HG03060 (cell line): Measurements from ENCODE around the gene SPRED2.
A peak's percentile ranks its signal among the peaks of the same experiment; 100 is the strongest.

Source experiments
- ATAC-seq: cut with Tn5 transposase; IDR thresholded peaks from one replicate; pipeline ENCODE4 v1.9.1; 2021; ENCODE audit warnings: low read depth, moderate number of reproducible peaks; ENCODE audit not compliant: unreplicated experiment

Gene SPRED2

DNA sequence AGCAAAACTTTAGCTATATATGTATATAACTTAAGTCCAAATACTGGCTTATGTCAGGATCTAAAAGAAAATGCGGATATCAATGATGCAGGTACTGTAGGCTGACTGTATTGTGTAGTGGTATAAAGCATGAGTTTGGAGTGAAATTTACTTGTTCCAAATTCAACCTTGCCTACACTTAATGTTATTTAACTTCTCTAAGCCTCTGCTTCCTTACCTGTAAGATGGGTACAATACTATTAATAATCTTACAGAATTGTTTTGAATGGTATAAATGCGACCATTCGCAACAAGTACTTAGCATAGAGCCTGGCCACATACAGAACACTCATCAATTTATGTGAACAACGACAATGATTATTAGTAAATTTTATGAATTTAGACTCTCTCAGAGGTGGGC lies 62.4 kb downstream of the SPRED2 start:
- no peak for ATAC-seq

DNA sequence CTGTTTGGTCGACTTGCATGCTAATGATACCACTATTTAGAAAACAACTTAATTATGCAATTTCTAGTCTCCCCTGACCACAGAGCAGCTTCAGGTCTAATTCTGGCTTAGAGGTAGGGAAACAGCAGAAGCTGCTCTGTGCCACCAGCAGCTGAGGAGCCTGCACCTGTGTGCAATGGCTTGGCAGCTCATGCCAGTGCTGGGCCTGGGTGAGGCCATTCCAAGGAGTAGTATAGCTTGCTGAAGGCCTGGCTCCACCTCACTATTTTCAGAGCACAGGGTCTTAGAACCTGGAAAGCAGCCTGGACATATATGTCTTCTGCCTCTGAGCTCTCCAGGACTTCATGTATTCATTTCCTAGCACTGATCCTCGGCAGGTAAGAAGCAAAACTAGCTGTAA lies 62.8 kb downstream of the SPRED2 start:
- ATAC-seq, result no peak

DNA sequence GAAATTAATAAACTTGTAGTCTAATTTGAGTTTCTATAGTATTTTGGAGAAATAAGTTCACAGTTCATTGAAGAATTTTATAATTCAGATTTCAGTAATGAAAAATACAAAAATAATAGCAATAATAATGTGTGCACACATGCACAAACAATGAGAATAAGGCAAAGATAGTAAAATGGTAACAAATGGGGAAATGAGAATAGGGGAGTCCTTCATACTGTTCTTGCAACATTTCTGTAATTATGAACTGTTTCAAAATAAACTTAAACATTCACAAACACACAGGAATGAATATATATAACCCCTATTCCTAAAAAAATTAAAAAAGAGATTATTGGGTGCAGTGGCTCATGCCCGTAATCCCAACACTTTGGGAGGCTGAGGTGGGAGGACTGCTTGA lies 63.9 kb downstream of the SPRED2 start:
- ATAC-seq, result no peak

DNA sequence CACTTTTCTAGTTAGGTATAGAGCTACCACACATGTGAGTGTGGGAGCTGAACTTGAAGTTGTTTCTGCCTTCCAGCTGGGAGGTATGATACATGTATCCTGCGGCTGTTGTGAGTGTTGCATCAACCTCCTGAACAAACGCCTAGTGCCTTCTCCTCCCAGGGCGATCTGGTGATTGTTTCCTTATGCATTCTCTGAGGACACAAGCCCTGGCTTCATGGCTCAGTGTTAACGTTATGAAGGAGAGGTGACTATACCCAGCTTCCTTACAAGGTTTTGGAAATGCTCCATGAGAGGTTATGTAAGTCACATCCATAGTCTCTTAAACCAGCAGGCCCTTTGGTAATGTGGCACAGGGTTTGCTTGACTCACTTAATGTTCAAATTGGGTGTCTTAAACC lies 64.9 kb downstream of the SPRED2 start:
- ATAC-seq, result no peak

DNA sequence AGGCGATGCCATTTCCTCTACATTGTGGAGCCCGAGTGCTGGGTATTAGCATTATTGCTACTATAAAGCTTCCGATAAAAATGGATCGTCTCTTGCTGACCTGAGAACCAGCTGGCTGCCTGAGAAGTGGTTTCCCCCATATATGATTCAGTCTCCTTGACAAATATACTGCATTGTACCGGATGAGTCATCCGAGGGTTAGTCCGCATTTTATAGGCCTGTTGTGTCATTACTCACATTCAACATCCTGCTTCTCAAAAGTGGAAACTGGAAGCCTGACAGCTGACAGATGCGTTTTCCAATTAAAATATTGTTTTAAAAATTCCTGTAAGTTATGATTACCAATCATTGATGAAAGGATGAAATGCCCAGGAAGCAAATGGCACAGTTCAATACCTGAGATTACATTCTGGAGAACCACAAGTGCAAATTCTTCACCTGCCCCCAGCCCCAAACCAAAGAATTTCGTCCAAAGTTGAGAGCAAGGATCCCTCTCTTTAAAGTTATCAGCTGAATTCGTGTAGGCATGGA lies 65.7 kb downstream of the SPRED2 start:
- no peak for ATAC-seq

DNA sequence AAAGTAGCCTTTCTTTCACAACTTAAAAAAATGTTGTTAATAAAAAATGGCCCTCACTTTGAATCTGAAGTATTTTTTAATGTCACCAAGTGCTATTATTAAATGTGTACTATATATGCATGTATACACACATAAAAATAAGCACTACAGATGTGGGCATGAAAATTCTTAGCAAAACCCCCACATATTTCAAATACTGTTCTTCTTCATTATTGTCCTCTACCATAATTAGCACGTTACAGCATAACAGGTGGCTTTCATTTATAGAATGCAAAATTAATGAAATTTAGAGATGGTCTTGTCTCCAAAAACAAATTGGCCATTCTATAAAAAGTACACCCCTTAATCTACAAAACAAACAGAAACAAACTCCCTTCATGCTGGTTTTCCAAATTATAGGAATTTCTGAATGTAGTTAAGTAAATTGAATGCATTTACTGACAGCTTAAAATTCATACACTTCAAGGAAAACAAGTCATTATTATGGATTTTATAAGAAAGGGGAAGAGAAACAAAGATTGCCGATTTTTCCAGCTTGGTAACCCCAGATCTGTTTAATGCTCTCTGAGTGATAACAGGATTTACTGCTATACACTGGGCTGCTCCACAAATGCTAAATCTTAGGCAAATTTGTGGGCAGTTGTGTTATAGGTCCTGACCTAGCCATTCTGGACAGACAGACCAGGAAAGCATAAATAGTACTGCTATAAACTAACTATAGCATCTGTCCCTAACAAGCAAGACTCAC lies 67.2 kb downstream of the SPRED2 start:
- no peak for ATAC-seq

DNA sequence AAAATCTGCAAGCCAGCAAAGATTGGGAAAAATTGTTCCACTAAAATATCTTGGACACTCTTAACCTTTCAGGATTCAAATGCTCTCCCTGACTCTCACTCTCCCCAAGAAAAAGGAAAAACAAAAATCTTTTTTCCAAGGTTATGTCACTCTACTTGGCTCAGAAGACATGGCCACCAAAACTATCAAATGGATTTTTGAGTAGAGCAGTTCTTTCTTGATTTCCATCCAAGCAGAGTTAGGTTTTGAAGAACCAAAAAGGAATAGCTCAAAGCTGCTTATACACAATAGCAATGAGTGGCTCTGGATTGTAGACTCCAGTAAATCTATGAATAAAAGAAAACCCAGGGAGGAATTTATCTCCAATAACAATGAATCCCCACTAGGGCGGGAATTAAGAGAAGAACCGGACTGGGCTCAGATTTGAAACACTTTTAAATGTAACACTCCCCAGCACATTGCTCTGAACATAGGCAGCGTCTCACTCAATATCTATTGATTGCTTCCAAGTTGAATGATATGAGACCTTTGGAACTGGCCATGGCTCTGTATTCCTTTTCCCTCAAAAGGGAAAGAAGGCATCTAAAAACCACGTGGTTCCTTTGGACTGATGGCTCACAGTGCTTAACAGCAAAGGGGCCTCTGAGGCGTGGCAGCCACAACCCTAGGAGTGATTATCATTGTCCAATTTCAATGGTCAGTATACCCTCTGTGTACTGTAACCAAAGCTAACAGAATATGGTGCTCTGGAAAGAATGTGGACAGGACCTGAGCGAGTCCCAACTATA lies 68.3 kb downstream of the SPRED2 start:
- ATAC-seq, result no peak

DNA sequence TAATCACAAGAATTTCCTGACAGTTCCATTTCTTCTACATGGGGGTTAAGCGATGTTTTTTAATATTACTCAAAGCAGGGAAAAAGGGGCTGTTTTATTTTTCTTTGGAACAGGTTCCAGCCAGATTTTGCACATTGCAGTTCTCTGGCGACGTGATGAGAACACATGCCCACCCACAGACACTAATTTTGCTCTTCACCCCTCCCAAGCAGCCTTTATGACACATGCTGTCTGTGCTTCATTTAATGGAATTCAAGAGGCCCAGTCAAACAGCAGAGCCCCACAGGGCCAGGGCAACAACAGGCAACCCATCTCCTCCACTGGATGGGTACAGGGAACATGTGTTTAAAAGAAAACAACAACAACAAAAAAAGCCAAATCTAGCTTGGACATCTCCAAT lies 70.8 kb downstream of the SPRED2 start:
- no peak for ATAC-seq

DNA sequence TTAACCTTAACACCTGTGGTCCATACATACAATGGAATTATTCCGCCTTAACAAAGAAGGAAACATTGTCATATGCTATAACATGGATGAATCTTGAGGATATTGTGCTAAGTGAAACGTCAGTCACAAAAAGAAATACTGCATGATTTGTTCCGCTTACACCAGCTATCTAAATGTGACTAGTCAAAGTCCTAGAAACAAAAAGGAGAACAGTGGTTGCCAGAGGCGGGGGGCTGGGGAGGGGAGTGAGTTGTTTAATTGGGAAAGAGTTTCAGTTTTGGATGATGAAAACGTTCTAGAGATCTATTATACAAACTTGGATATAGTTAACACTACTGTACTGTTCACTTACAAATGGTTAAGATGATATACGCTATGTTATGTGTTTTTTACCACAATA lies 72.0 kb downstream of the SPRED2 start:
- ATAC-seq, result no peak

DNA sequence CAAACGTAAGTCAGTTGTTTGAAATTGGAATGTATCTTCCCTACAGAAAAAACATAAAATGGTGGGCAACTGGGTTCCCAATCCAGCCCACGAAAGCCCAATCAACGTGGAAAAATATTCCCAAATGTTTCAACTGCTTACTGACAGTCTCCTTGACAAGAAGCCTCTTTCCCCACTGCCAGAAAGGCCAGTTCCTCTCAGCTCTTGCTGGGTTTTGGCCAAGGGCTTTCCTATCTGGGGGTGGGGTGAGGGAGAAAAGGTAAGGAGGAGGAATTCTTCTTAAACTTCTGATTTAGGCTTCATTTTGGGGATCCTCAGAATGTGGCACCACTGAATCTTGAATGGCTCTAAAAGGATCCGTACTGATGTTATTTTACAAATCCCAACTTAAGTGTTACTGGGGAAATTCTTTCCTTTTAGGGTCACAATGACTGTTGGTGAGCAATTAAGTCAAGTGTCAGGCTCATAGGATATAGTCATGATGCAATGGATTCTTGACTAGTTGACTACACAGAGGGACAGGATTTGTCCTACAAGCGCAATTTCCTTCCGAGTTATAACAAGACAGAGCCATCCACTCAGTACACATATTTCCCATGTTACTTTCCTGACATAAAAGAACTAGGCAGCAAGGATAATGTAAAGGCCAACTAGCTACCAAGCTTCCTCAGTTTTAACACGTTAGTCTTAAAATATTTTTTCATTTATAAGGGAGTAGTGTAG lies 73.6 kb downstream of the SPRED2 start:
- ATAC-seq, result no peak

DNA sequence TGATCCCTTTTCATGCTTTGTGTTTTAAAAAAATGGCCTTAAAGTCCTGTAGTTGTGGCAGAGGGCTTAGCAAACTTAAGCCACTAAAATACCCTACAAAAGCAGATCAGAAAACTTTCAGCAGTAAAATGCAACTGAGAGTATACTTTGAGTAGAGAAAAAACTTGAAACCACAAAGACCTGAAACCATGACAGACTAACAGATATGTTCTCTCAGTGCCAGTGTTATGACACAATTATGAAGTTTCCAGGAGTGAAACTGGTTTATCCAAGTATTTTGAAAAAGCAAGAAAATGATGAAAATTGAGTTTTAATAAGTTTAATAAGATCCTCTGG lies 74.5 kb downstream of the SPRED2 start:
- peak; percentile 71 for ATAC-seq

DNA sequence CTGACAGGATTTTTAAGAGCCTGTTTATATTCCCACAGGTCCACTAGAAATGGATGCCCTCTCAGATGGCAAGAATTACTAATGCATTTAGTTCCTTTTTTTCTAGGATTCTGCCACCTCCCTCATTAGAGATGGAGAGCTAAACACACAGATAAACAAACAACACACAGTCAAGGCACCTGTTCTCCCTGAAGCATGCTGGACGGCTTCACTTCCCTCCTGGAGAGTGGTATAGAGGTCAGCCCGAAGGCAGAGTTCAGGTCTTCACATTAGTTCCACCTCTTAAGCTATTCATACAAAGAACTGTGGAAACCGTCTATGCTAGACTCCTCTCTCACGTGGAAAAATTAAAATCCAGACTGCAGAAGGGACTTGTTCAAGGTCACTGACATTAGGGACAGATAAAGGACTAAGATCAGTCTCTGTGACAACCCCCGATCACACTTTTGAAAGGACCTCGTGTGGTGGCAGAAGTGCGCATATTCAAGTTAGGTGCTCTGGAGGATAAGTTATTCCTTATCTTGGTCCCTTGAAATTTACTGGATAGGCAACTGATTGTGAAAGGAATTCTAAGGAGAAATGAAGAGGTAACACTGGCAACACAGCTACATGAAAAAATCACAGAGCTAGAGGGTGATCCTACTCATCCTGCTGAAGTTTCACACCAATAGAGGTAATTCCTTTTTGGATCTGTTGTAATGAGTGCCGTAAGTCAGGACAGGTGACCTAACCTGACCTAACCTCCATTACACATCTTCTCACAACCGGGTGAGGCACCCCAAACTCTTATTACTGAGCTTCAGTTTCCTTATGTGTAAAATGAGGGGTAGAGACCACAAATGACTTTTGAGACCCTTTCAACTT lies 75.1 kb downstream of the SPRED2 start:
- ATAC-seq, result peak; percentile 29

DNA sequence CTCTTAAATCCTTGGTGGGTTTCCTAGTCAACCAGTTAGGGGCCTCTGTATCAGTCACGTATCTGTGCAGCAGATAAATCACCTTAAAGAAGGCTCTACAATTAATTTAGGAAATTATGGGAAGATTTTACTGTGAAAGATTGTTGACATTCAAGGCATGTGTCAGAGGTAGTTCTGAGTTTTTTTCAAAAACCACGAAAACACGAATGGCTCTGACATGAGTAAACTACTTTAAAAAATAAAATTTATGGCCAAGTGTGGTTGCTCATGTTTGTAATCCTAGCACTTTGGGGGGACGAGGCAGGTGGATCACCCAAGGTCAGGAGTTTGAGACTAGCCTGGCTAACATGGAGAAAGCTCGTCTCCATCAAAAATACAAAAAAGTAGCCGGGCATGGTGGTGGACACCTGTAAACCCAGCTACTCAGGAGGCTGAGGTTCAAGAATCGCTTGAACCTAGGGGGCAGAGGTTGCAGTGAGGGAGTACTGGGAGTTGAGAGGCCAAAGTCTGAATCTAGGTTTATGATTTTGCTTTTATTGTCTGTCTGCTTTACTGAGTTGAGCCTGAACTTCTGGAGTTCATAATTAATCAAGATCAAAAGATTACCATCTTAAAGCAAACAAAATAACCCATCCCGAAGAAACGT lies 77.1 kb downstream of the SPRED2 start:
- ATAC-seq, result no peak

DNA sequence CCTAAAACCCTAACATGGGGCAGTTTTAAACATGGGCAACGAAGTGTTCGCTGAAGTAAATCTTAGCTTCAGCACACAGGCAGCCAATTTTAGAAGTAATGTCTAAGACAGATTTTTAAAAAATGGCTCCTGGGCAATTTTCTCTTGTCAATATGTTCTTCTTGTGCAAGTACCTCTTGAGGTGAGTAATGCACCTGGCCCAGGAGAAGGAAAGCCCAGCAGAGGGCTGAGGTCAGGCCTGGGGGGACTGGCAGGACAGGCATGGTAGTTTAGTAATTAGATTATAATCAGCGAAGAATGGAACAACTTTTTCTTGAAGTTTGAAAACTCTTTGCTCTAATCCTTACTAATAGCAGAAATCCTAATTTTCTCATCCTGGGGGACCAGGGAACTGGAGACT lies 77.6 kb downstream of the SPRED2 start:
- ATAC-seq, result no peak

DNA sequence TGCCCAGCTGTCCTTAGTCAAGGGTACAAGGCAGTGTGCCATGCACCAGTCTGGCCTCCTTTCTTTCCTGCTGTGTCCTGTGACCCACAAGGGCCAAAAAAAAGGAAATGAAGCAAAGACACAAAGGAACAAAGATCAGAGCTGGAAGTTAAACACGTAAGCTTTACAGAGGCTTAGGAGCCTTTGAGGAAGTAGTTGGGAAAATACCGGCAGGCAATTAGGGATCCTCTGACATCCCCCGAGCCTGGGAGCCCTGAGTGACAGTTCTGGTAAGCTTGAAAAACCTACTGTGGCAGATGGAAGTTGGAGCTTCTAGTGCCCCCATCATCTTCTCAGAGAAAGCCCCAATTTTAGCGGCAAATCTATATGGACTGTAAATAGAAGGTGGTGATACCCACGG lies 78.5 kb downstream of the SPRED2 start:
- ATAC-seq, result no peak

DNA sequence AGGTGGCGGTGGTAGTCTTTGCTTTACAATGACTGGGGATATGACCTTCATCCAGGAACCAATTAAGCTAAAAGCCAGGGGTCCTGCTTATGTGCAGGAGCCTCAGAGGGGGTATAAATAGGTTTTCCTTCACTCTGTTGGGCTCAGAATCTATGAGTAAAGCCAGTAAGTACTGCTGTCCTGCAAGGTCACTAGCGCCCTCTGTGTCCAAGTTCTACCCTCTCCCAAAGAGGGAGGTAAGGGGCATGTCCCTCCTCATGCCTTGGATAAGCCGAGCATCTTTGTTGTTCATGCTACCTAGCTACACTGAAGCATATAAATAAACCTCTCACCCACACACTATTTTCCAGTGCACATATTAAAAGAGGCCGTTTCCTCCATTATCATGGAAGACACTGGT lies 79.4 kb downstream of the SPRED2 start:
- no peak for ATAC-seq

DNA sequence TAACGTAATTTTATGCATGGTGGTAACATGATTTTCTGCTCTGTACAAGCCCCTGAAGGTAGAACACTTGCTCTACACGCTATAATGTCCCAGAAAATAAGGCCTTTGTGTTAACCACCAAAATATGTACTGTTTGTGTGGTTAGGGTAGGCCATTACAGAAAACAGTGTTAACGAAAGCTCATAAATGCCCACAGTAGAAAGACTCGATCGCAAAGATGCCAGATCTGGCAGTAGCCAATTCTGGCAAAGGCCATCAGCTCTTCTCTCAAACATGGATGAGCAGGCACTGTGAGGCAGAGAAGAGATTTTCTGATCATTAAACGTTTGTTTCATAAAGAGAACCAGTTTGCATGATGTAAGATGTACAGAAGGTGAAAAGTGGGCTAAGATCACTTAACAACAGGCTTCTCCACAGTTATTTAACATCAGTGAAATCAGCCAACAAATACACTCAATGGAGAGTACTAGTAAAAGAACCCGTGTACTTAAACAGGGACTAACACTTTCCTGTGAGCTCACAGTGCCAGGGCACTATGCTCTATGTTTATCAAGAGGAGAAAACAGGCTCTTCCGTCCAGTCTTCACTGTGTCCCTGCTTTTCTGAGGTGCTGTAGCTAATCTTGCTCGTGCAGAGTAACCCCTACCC lies 80.3 kb downstream of the SPRED2 start:
- ATAC-seq, result no peak

DNA sequence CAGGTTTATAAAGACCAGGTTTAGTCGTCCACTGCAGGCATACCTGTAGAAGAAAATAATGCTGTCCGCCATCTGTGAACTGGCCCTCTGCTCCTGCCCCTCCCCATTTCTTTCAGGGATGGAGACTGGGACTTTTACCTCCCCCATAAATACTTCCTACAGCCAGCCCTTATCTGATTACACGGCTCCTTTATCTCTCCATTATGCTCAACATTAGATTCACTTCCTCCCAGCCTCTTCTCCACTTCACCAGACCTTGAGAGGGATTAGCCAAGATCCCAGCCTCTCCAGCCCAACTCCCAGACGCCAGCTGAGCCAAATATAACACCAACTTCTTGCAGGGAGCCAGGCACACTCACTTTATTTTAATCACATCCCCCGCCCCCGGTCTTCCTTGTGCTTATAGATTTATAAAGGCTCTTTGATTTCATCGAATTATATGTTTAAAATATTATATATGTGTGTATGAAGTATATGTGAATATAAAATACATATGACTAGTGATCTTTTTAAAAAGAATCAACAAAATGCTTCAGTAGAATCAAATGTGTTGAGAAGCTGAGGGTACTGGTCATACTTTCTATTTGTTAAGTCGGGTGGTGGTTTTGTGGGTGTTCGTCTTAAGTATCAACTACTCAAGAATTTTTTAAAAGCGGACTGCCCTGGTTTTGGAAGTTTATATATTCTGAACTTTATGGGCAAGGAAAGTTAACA lies 81.0 kb downstream of the SPRED2 start:
- no peak for ATAC-seq

DNA sequence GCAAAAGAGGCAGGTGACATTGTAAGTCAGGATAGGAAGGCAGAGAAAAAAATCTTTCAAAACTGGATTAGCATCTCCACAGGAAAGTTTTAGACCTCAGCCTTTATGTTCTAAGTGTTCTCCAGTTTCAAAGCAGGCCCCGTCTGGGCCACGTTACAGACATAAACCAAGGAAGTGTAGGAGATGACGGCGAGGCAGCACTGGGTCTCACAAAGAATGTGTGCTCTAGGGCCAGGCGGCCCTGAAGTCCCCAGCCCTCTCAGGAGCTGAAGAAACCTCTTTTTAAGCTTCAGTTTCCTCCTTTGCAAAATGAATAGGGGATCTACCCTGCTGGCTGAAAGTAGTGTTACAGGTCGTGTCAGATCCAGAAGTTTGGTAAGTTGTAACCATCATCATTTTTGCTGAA lies 81.7 kb downstream of the SPRED2 start:
- ATAC-seq, result peak; percentile 45
